ENCODE measurements around the gene CCN6.

Gene CCN6

DNA sequence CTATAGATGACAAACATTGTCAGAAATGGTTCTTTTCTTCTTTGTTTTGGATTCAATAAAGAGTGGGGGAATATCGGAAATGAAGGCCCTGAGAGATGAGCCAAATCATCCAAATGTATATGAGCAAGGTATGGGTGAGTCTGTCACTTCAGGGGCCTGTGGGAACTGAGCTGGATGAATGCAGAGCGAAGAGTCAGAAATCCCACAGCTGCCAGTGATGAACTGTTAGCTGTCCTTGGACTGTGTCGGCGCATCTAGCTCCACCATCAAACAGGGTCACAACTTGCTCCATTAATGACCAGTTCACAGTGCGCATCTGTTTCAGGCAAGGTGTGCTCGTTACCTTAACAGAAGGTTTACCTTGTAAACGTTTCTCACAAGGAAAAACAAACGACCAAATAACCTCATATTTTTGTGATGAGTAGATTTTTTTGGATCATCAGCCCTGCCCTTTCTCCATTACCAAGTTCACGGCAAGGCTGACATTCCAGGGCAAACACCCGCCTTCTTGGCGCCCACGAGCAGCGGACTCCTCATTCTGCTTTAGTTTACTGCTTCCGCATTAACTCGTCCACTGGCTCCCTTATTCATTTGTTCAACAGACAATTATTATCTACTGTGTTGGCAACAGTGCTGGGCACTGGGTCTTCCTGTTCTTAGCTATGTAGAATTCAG, 15.0 kb upstream of the CCN6 start:
- H3K27ac ChIP-seq (replicated peaks) = no peak overlapping the region
- H3K27me3 ChIP-seq (ENCODE audit: insufficient read depth, poor library complexity, severe bottlenecking) = no peaks in the 10 kb centered on the region
- TF ChIP-seq SPI1 (IDR thresholded peaks at IDR 0.05; ENCODE audit: borderline replicate concordance, low read depth) = no peak
- no peak for TF ChIP-seq POLR2AphosphoS5 (IDR thresholded peaks at IDR 0.05; ENCODE audit: low read depth)
- TF ChIP-seq, protein P1, sequence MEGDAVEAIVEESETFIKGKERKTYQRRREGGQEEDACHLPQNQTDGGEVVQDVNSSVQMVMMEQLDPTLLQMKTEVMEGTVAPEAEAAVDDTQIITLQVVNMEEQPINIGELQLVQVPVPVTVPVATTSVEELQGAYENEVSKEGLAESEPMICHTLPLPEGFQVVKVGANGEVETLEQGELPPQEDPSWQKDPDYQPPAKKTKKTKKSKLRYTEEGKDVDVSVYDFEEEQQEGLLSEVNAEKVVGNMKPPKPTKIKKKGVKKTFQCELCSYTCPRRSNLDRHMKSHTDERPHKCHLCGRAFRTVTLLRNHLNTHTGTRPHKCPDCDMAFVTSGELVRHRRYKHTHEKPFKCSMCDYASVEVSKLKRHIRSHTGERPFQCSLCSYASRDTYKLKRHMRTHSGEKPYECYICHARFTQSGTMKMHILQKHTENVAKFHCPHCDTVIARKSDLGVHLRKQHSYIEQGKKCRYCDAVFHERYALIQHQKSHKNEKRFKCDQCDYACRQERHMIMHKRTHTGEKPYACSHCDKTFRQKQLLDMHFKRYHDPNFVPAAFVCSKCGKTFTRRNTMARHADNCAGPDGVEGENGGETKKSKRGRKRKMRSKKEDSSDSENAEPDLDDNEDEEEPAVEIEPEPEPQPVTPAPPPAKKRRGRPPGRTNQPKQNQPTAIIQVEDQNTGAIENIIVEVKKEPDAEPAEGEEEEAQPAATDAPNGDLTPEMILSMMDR (IDR thresholded peaks at IDR 0.05; ENCODE audit: insufficient read depth, low read length) = no peak
- TF ChIP-seq GABPA (IDR thresholded peaks at IDR 0.05; ENCODE audit: low read depth) = no peak
- TF ChIP-seq, protein P2, sequence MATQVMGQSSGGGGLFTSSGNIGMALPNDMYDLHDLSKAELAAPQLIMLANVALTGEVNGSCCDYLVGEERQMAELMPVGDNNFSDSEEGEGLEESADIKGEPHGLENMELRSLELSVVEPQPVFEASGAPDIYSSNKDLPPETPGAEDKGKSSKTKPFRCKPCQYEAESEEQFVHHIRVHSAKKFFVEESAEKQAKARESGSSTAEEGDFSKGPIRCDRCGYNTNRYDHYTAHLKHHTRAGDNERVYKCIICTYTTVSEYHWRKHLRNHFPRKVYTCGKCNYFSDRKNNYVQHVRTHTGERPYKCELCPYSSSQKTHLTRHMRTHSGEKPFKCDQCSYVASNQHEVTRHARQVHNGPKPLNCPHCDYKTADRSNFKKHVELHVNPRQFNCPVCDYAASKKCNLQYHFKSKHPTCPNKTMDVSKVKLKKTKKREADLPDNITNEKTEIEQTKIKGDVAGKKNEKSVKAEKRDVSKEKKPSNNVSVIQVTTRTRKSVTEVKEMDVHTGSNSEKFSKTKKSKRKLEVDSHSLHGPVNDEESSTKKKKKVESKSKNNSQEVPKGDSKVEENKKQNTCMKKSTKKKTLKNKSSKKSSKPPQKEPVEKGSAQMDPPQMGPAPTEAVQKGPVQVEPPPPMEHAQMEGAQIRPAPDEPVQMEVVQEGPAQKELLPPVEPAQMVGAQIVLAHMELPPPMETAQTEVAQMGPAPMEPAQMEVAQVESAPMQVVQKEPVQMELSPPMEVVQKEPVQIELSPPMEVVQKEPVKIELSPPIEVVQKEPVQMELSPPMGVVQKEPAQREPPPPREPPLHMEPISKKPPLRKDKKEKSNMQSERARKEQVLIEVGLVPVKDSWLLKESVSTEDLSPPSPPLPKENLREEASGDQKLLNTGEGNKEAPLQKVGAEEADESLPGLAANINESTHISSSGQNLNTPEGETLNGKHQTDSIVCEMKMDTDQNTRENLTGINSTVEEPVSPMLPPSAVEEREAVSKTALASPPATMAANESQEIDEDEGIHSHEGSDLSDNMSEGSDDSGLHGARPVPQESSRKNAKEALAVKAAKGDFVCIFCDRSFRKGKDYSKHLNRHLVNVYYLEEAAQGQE (IDR thresholded peaks at IDR 0.05; ENCODE audit: insufficient replicate concordance, low read depth) = no peak
- DNase-seq (ENCODE audit: low read depth in 1 of 2, low spot score in 1 of 2) = no peak
- H3K4me3 ChIP-seq (replicated peaks; ENCODE audit: insufficient read depth, low read length) = no peak overlapping the region

DNA sequence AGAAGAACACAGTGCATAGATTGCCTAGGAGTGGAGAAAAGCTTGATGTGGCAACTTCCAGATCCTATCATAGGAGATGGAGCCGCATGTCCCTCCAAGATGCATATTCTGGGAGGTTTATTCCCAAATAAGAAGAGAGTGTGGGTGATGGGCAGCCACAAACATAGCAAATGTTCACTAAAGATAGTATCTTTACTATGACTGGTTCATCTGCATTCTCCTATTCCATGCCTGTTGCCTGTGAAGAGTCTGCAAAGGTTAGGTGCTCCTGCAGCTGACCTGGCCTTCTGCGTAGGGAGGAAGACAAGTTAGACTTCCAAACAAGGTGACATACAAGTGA, 14.5 kb upstream of the CCN6 start:
- TF ChIP-seq GABPA (IDR thresholded peaks at IDR 0.05; ENCODE audit: low read depth) = no peak
- TF ChIP-seq, protein P1 (IDR thresholded peaks at IDR 0.05; ENCODE audit: insufficient read depth, low read length) = no peak
- TF ChIP-seq SPI1 (IDR thresholded peaks at IDR 0.05; ENCODE audit: borderline replicate concordance, low read depth) = no peak
- TF ChIP-seq POLR2AphosphoS5 (IDR thresholded peaks at IDR 0.05; ENCODE audit: low read depth) = no peak
- TF ChIP-seq, protein P2 (IDR thresholded peaks at IDR 0.05; ENCODE audit: insufficient replicate concordance, low read depth) = no peak
- H3K27ac ChIP-seq (replicated peaks) = no peak overlapping the region
- no peak overlapping the region for H3K4me3 ChIP-seq (replicated peaks; ENCODE audit: insufficient read depth, low read length)
- H3K27me3 ChIP-seq (ENCODE audit: insufficient read depth, poor library complexity, severe bottlenecking) = no peaks in the 10 kb centered on the region
- no peak for DNase-seq (ENCODE audit: low read depth in 1 of 2, low spot score in 1 of 2)

DNA sequence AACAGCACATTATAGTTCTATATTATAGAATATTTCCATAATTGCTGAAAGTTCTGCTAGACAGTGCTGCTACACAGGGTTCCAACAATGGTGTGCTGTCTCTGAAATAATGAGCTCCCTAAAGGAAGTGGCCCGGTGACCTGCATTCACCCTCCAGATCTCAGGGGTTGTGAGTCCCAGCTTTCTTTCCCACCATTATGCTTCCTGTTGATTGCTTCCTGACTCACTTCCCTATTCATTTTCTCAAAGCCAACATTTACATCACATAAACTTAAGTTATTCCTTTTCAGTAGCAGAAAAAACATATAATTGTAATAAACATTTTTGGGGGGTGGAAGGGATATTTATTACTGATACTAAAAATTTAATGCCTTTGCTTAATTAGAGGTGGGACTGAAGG, 12.9 kb upstream of the CCN6 start:
- TF ChIP-seq GABPA (IDR thresholded peaks at IDR 0.05; ENCODE audit: low read depth) (no peak), SPI1 (IDR thresholded peaks at IDR 0.05; ENCODE audit: borderline replicate concordance, low read depth) (no peak), POLR2AphosphoS5 (IDR thresholded peaks at IDR 0.05; ENCODE audit: low read depth) (no peak)
- TF ChIP-seq, protein P1 (IDR thresholded peaks at IDR 0.05; ENCODE audit: insufficient read depth, low read length) = no peak
- TF ChIP-seq, protein P2 (IDR thresholded peaks at IDR 0.05; ENCODE audit: insufficient replicate concordance, low read depth) = no peak
- DNase-seq (ENCODE audit: low read depth in 1 of 2, low spot score in 1 of 2) = peak in 1 of 2 experiments; percentile 31
- Histone ChIP-seq H3K27me3 (ENCODE audit: insufficient read depth, poor library complexity, severe bottlenecking) (no peaks in the 10 kb centered on the region), H3K4me3 (replicated peaks; ENCODE audit: insufficient read depth, low read length) (no peak overlapping the region), H3K27ac (replicated peaks) (no peak overlapping the region)
